Left ventricle myocardium inferior (tissue), 1 donor: ENCODE data around the gene PTPRC. TPM values are rescaled to one million over a fixed set of nuclear protein-coding genes. Genes with fewer than 3 reads are reported as not detected.

Experiments
- DNase-seq: peaks from one replicate; pipeline ENCODE4 v3.0.0-alpha.2; 2020
- H3K27ac ChIP-seq: fragments of 200-600 bp; replicated peaks from 2 replicates; pipeline ENCODE4 v1.8.0; 2021
- H3K27me3 ChIP-seq: fragments of 200-600 bp; 2 replicates; pipeline ENCODE4 v1.8.0; 2021; ENCODE audit warnings: low read depth
- H3K36me3 ChIP-seq: fragments of 200-600 bp; 2 replicates; pipeline ENCODE4 v1.8.0; 2021
- H3K4me1 ChIP-seq: fragments of 200-600 bp; 2 replicates; pipeline ENCODE4 v1.8.0; 2021
- H3K4me3 ChIP-seq: fragments of 200-600 bp; 2 replicates; pipeline ENCODE4 v1.8.0; 2021; ENCODE audit warnings: mild to moderate bottlenecking, moderate library complexity
- H3K9me3 ChIP-seq: fragments of 200-600 bp; replicated peaks from 2 replicates; pipeline ENCODE4 v1.8.0; 2021
- CTCF ChIP-seq: fragments of 200-600 bp; IDR thresholded peaks from 2 replicates; pipeline ENCODE4 v1.8.0; 2021; ENCODE audit warnings: antibody characterized with exemption, mild to moderate bottlenecking, borderline replicate concordance
- intact Hi-C: fragments of 100-400 bp; cut with micrococcal nuclease; formaldehyde crosslinking; loops from one replicate; pipeline ENCODE4 v1.11.0; 2022
- total RNA-seq: library from RNA; stranded (reverse); fragmentation: NEBNext Ultra II Directional; extraction: Animal tissue kit (Norgen Biotek cat#: 25700); gene quantifications from one replicate; pipeline ENCODE4 v1.2.1, GENCODE V29; 2021
- donor health status: DM: no; HTN: yes; CAD: no; lungs with severe emphysema.

Gene PTPRC
- total RNA-seq, 1 donor from 2014 or later: 7.5 TPM

- TF ChIP-seq CTCF: no peak
- Histone ChIP-seq H3K4me1 (no peaks in the 10 kb centered on the region), H3K36me3 (no peaks in the 10 kb centered on the region), H3K27ac (no peak overlapping the region), H3K4me3 (no peak overlapping the region), H3K9me3 (no peaks in the 10 kb centered on the region), H3K27me3 (no peaks in the 10 kb centered on the region)
- intact Hi-C loops: no loop called here
- DNase-seq: no peak
Measured at GRCh38 chr1:198730952-198731351, 92.1 kb downstream of the PTPRC start.

- Histone ChIP-seq H3K27me3 (no peaks in the 10 kb centered on the region), H3K4me3 (no peak overlapping the region), H3K27ac (no peak overlapping the region), H3K9me3 (peaks cover 11% of the 10 kb centered on the region), H3K36me3 (no peaks in the 10 kb centered on the region), H3K4me1 (no peaks in the 10 kb centered on the region)
- no peak for DNase-seq
- intact Hi-C loops: no loop called here
- TF ChIP-seq CTCF: no peak
Measured at GRCh38 chr1:198734323-198735008, 95.6 kb downstream of the PTPRC start.

- Histone ChIP-seq H3K27ac (no peak overlapping the region), H3K4me1 (no peaks in the 10 kb centered on the region), H3K36me3 (no peaks in the 10 kb centered on the region), H3K4me3 (no peak overlapping the region), H3K9me3 (peaks cover 9% of the 10 kb centered on the region), H3K27me3 (no peaks in the 10 kb centered on the region)
- intact Hi-C loops: no loop called here
- DNase-seq: no peak
- TF ChIP-seq CTCF: no peak
Measured at GRCh38 chr1:198741744-198742143, 102.9 kb downstream of the PTPRC start.

- Histone ChIP-seq H3K4me3 (no peak overlapping the region), H3K36me3 (no peaks in the 10 kb centered on the region), H3K4me1 (no peaks in the 10 kb centered on the region), H3K27ac (no peak overlapping the region), H3K27me3 (no peaks in the 10 kb centered on the region), H3K9me3 (no peaks in the 10 kb centered on the region)
- TF ChIP-seq CTCF: no peak
- intact Hi-C loops: no loop called here
- DNase-seq: no peak
Measured at GRCh38 chr1:198747127-198747526, 108.3 kb downstream of the PTPRC start.

GRCh38 chr1:198749279-198749678 is 110.4 kb downstream of the PTPRC start:
- H3K27ac ChIP-seq: no peak overlapping the region
- H3K9me3 ChIP-seq: no peaks in the 10 kb centered on the region
- TF ChIP-seq CTCF: no peak
- no peak for DNase-seq
- no peak overlapping the region for H3K4me3 ChIP-seq
- no peaks in the 10 kb centered on the region for H3K4me1 ChIP-seq
- intact Hi-C loops: no loop called here
- H3K27me3 ChIP-seq: no peaks in the 10 kb centered on the region
- no peaks in the 10 kb centered on the region for H3K36me3 ChIP-seq
